GM12878 (cell line): ENCODE results near the gene LIMCH1. TPM values are rescaled to one million over a fixed set of nuclear protein-coding genes. Genes with fewer than 3 reads are reported as not detected.

Experiments used
- ATAC-seq: fragments of 200-7000 bp; cut with Tn5 transposase; 3 replicates; pipeline ENCODE4 v1.9.1; 2020; ENCODE audit warnings: mild to moderate bottlenecking, moderate library complexity
- BruUV-seq: library from RNA; stranded (reverse); fragments of 400-500 nt; replicated peaks from 2 replicates; lab custom pipeline; 2021; lab: Mats Ljungman, UMichigan
- CTCF ChIA-PET: fragments of 300-600 bp; sonication (Branson Sonifier 250); formaldehyde crosslinking; extraction: SDS; loops from one replicate; lab custom pipeline; 2021; ENCODE audit warnings: inconsistent platforms; lab: Yijun Ruan, JAX
- POLR2A ChIA-PET: fragments of 350-600 bp; formaldehyde crosslinking; extraction: SDS; loops from one replicate; lab custom pipeline; 2021; ENCODE audit warnings: inconsistent platforms; lab: Charles Lee
- RAD21 ChIA-PET: fragments of 300-600 bp; sonication (Branson Sonifier 250); formaldehyde crosslinking; loops from one replicate; lab custom pipeline; 2023; ENCODE audit warnings: antibody characterized with exemption; ENCODE audit not compliant: unreplicated experiment; lab: Charles Lee
- SMC1A ChIA-PET: fragments of 300-600 bp; sonication (Branson Sonifier 250); formaldehyde crosslinking; loops from one replicate; lab custom pipeline; 2023; ENCODE audit not compliant: unreplicated experiment, uncharacterized antibody; lab: Charles Lee
- DNase-seq: peaks from one replicate; pipeline ENCODE4 v3.0.0-alpha.2; 2011; ENCODE audit warnings: low read depth, low spot score
- FAIRE-seq: peaks from 3 replicates; lab custom pipeline; 2011; peaks lifted over from hg19 to GRCh38; lab: Jason Lieb, UNC
- H2AFZ ChIP-seq: 2 replicates; pipeline ENCODE4 v1.6.0; 2011; ENCODE audit warnings: low read depth, low read length, control low read depth; ENCODE audit not compliant: control insufficient read depth
- H3K27ac ChIP-seq: 2 replicates; pipeline ENCODE4 v1.5.1; 2011; ENCODE audit warnings: control low read depth; ENCODE audit not compliant: control insufficient read depth, insufficient read depth
- H3K27me3 ChIP-seq, 2 experiments: replicated peaks in 1 of 2; 2 replicates each; pipeline versions ENCODE4 v1.6.0 to v1.6.1; 2011; ENCODE audit warnings: low read length in 1 of 2; ENCODE audit not compliant: control insufficient read depth in 2 of 2, insufficient read depth in 2 of 2
- H3K36me3 ChIP-seq, 2 experiments: 2 replicates each; pipeline ENCODE4 v1.5.1; 2011; ENCODE audit warnings: low read length in 1 of 2; ENCODE audit not compliant: control insufficient read depth in 2 of 2, insufficient read depth in 2 of 2
- H3K4me1 ChIP-seq: 2 replicates; pipeline ENCODE4 v1.6.1; 2011; ENCODE audit warnings: mild to moderate bottlenecking, low read length, moderate library complexity, mixed read lengths; ENCODE audit not compliant: control insufficient read depth, insufficient read depth
- H3K4me2 ChIP-seq: 2 replicates; pipeline ENCODE4 v1.6.0; 2011; ENCODE audit warnings: control low read depth; ENCODE audit not compliant: control insufficient read depth, insufficient read depth
- H3K4me3 ChIP-seq: fragments of 200-600 bp; sonication (generic); 2 replicates; pipeline ENCODE4 v1.5.1; 2016
- H3K79me2 ChIP-seq: 2 replicates; pipeline ENCODE4 v1.6.0; 2011; ENCODE audit warnings: low read length; ENCODE audit not compliant: control insufficient read depth, insufficient read depth
- H3K9ac ChIP-seq: 2 replicates; pipeline ENCODE4 v1.8.0; 2011; ENCODE audit warnings: low read length, control low read depth, mixed read lengths; ENCODE audit not compliant: control insufficient read depth, insufficient read depth
- H3K9me3 ChIP-seq: replicated peaks from 3 replicates; pipeline ENCODE4 v1.5.1; 2011; ENCODE audit warnings: mild to moderate bottlenecking, low read length; ENCODE audit not compliant: control insufficient read depth, insufficient read depth
- H4K20me1 ChIP-seq: 2 replicates; pipeline ENCODE4 v1.6.0; 2011; ENCODE audit not compliant: control insufficient read depth, insufficient read depth
- CBFB ChIP-seq: IDR thresholded peaks from 2 replicates; pipeline ENCODE4 v1.6.1; 2016; ENCODE audit warnings: antibody characterized with exemption, low read depth
- HCFC1 ChIP-seq: fragments of 150-350 bp; IDR thresholded peaks from 2 replicates; pipeline ENCODE4 v1.6.1; 2014; ENCODE audit warnings: low read length
- PBX3 ChIP-seq: IDR thresholded peaks from 2 replicates; pipeline ENCODE4 v1.6.1; 2011; ENCODE audit warnings: mild to moderate bottlenecking, low read depth, low read length, moderate library complexity; ENCODE audit not compliant: insufficient replicate concordance
- RBBP5 ChIP-seq: fragments of 200-600 bp; sonication (generic); conservative IDR thresholded peaks from 2 replicates; pipeline ENCODE4 v1.6.1; 2016
- RFX5 ChIP-seq: IDR thresholded peaks from 2 replicates; pipeline ENCODE4 v1.6.1; 2011; ENCODE audit warnings: low read depth, low read length, improper control_type of control experiment
- TCF7 ChIP-seq: IDR thresholded peaks from 2 replicates; pipeline ENCODE4 v1.6.1; 2014; ENCODE audit warnings: antibody characterized with exemption, borderline replicate concordance
- YBX1 ChIP-seq: fragments of 450-650 bp; IDR thresholded peaks from 2 replicates; pipeline ENCODE4 v1.6.1; 2016; ENCODE audit warnings: antibody characterized with exemption
- WGBS: methylation state at CpG from one replicate; pipeline ENCODE4 v1.1.6; 2016; ENCODE audit warnings: low lambda C conversion rate; ENCODE audit not compliant: insufficient replicate concordance, insufficient coverage; ENCODE audit errors: missing lambda C conversion rate; 5-methylcytosine and 5-hydroxymethylcytosine counted together
- in situ Hi-C: fragments of 300-500 bp; cut with MboI; formaldehyde crosslinking; loops from 9 replicates; pipeline ENCODE4 v1.14.3; 2018; ENCODE audit warnings: mixed read lengths
- intact Hi-C: fragments of 100-400 bp; cut with micrococcal nuclease; formaldehyde crosslinking; loops from one replicate; pipeline ENCODE4 v1.14.2; 2022; ENCODE audit not compliant: unreplicated experiment
- polyA plus RNA-seq, 11 experiments: library from polyadenylated mRNA; depleted of rRNA in 4 of 11; unstranded in 6 of 11; stranded (reverse) in 5 of 11; fragments of >200 nt; fragmentation: Nextera tagmentation in 4 of 11; fragmentation: Illumina TruSeq in 1 of 11; extraction: Ambion mirVana in 4 of 11; extraction: Trizol in 1 of 11; gene quantifications; 1 replicate in 1 of 11; 2 replicates in 10 of 11; pipeline versions ENCODE4 v1.2.1 to v1.2.3, GENCODE V29; 2011 to 2016; ENCODE audit warnings: inconsistent platforms in 2 of 11, missing spikeins in 2 of 11, low read depth in 1 of 11
- total RNA-seq, 4 experiments: library from RNA; depleted of rRNA in 3 of 4; stranded (reverse); fragments of >200 nt in 3 of 4; fragmentation: Illumina TruSeq in 1 of 4; extraction: Trizol in 1 of 4; gene quantifications; 2 replicates each; pipeline versions ENCODE4 v1.2.1 to v1.2.3, GENCODE V29; 2013 to 2021

The LIMCH1 gene
- total and polyA plus RNA-seq, 10 of the 15 experiments (the other 5 are each of a cell fraction or from before 2014, with no cell fraction given) = 0.07 to 0.15 TPM; not detected in 8

- SMC1A ChIA-PET = no interaction called here
- WGBS = 40% methylated on average over 8 of the region's 8 CpGs
- H3K9ac ChIP-seq = no peak overlapping the region
- no peak overlapping the region for H3K4me3 ChIP-seq
- H3K9me3 ChIP-seq = no peaks in the 10 kb centered on the region
- no peak overlapping the region for H2AFZ ChIP-seq
- no peak for TF ChIP-seq RBBP5
- TF ChIP-seq TCF7 = no peak
- TF ChIP-seq YBX1 = no peak
- no peak for TF ChIP-seq CBFB
- TF ChIP-seq HCFC1 = no peak
- no peak for TF ChIP-seq RFX5
- POLR2A ChIA-PET = no interaction called here
- H4K20me1 ChIP-seq = no peaks in the 10 kb centered on the region
- H3K79me2 ChIP-seq = no peaks in the 10 kb centered on the region
- no peak overlapping the region for H3K27ac ChIP-seq
- RAD21 ChIA-PET = no interaction called here
- intact Hi-C loops (no loop called here), in situ Hi-C loops (no loop called here)
- ATAC-seq (no peak), FAIRE-seq (no peak), DNase-seq (no peak)
- CTCF ChIA-PET = interaction anchor here (0.6 to 1.1 kb wide), 3 partner anchors 406 to 1312 kb away, joined by 3 to 4 read pairs (median 3); no protein-coding TSS in a partner anchor
- 0 out of 4 replicates have a peak, but pooled peaks cover 0 to 2% of the 10 kb centered on the region in 2 experiments for H3K27me3 ChIP-seq
- H3K4me2 ChIP-seq = no peak overlapping the region
- no peaks in the 10 kb centered on the region for H3K36me3 ChIP-seq
- no TSS peak for BruUV-seq
- no peaks in the 10 kb centered on the region for H3K4me1 ChIP-seq
Observed at GRCh38 chr4:41686893-41687292, 148.9 kb downstream of the LIMCH1 start.

- Histone ChIP-seq H3K9ac (no peak overlapping the region), H3K4me3 (no peak overlapping the region), H3K4me2 (no peak overlapping the region), H3K9me3 (no peaks in the 10 kb centered on the region), H2AFZ (no peak overlapping the region), H3K4me1 (no peaks in the 10 kb centered on the region), H3K27ac (no peak overlapping the region), H3K79me2 (no peaks in the 10 kb centered on the region), H3K36me3 (no peaks in the 10 kb centered on the region), H4K20me1 (no peaks in the 10 kb centered on the region), H3K27me3 (0 out of 4 replicates have a peak, but pooled peaks cover 0 to 2% of the 10 kb centered on the region in 2 experiments)
- ChIA-PET CTCF (interaction anchor here (0.7 to 1.1 kb wide), 3 partner anchors 12 to 407 kb away, joined by 3 to 4 read pairs (median 4); no protein-coding TSS in a partner anchor), POLR2A (no interaction called here), RAD21 (no interaction called here), SMC1A (no interaction called here)
- TF ChIP-seq PBX3 = no peak
- intact Hi-C loops (no loop called here), in situ Hi-C loops (no loop called here)
- no peak for ATAC-seq
- no peak for DNase-seq
- no TSS peak for BruUV-seq
- WGBS = 50% methylated on average over 5 of the region's 5 CpGs
- no peak for FAIRE-seq
Observed at GRCh38 chr4:41687971-41688370, 150.0 kb downstream of the LIMCH1 start.
